Stimulated activated CD8-positive, alpha-beta memory T cell treated with anti-CD3 and anti-CD28 coated beads, Interleukin-2, amount 100 ng/mL, for 48 hours (primary cell): ENCODE measurements around the gene CRMP1.

ENCODE experiments used
- DNase-seq, 2 donors: peaks; one replicate each; pipeline ENCODE4 v3.0.0-alpha.2; 2020; ENCODE audit warnings: low read depth in 2 of 2

The CRMP1 gene

DNA sequence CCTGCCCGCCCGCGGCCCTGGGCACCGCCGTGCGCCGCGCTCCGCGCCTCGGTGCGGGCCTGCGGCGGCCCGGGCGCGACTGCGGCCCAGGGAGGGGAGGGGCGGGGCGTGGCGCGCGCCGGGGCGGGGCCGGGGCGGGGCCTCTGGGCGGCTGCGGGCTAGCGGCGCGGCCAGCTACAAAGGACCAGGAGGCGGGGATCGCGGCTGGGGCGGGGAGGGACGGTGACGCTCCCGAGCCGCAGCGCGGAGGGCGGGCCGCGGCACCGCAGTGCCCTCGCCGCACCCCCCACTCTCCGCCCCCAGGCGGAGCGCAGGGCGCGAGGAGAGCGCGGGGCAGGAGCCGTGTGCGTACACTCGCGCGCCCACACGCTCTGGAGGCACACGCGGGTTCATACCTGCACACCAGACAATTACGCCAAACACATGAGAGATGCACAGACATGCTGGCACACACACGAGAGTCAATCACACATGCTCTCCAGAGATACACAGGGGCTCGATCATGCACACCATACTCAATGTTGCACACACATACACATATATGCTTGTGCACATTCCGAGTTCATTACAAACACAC is at the start of gene CRMP1:
TSS of gene CRMP1 (minus strand) at position 83 of the 577 bp plus-strand sequence. CDS start 117 bp downstream, outside the sequence.
- DNase-seq, result no peak

GRCh38 chr4:5941601-5942000 is 48.7 kb upstream of the CRMP1 start:
- no peak for DNase-seq

DNA sequence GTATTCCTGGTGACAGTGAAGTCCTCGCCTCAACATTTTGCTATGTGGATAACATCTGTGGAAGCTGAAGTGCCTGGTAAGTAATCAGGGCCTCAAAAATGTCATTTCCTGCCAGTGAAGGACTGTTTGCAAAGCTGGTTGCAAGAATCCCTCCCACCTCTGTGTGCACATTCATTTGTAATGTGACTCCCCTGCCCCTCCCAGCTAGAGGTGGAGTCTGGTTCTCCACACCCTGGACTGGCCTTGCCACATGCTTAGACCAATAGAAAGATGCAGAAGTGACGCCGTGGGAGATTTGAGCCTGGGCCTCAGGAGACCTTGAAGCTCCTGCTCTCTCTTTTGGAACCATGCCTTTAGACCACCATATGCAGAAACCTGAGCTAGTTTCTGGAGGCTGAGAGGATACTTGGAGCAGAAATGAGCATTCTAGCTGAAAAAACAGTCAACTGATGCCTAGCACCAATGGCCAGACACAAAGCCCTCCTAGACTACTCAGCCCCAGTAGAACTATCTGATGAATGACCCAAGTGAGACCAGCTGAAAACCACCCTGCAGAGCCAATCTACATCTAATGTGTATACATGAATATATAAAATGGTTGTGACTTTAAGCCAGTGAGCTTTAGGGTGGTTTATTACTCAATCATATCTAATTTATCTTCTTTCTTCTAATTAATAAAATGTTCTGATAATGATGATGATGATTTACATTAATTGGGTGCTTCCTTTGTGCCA is 47.8 kb upstream of the CRMP1 start:
- DNase-seq, result no peak

GRCh38 chr4:5933996-5934831 is 41.3 kb upstream of the CRMP1 start:
- DNase-seq, result no peak

DNA sequence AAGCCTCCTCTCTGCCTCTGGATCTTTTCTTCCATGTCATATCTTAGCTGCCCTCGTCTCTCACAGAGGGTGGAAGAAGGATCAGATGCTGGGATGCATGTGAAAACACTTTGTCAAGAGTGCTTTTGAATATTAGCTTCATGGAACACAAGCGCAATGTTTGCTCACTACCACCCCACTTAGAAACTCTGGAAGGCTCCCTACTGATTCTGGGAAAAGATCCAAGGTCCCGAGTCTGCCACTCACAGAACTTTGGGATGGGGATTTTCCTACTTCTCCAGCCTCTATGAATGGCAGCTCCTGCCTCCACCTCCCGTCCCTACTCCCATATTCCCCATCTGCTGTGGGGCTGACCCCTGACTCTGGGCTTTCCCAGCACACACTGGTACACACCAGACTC is 40.2 kb upstream of the CRMP1 start:
- no peak for DNase-seq

DNA sequence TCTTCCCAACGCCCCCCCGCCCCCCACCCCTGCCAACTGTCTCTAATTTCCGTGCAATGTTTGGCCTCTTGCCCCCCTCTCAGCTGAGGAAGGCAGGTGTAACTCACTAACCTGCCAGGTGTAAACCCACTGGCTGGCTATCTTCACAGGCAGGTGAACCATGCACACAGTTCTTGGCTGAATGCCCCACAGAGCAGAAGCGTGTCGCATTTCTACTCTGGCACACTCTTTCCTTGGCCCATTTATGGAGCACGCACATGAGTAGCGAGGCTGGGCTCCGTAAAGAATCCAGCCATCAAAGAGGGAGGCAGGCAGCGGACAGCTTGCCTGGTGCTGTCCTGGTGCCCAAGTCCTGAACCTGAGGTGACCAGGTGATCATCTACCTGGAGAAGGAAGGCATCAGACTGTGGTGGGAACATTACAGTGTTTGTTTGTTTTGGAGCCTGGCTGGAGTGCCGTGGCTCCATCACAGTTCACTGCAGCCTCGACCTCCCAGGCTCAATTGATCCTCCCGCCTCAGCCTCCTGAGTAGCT is 39.2 kb upstream of the CRMP1 start:
- no peak for DNase-seq

DNA sequence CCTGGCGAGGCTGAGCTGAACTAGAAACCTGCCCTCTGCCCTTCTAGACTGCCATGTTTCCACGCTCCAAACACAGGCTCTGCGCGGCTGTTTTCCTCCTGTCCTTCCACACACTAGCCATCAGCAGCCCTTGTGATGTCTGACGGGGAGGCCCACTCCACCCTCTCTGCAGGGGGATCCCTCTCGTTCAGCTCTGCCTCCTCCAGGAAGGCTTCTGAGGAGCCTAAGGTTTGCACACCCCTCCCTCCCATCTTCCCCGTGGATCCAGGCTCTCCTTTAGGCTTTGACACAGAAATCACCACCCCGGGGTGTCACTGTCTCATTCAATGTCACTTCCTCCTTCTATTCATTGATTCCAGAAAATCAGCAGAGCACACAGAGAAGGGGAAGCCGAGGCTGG is 38.6 kb upstream of the CRMP1 start:
- no peak for DNase-seq

- DNase-seq, result no peak
Observed at GRCh38 chr4:5930876-5931275, 38.0 kb upstream of the CRMP1 start.

DNA sequence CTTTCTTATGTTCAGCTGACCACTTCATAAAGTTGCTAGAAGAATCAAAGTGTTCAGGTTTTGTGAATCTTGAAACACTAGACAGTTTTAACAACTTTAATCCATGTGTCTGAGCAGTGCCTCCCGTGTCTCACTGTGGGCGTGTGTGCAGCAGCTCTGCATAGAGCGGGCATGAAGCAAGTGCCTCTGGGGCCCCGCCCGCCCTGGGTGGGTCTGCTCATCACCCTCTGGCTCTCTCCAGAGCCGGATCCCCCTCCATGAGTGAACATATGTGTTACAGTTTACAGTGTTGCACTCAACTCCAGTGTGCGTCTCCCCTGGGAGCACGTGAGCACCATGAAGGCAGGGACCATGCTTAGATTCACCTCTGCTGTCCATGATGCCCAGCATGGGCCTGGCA is 37.6 kb upstream of the CRMP1 start:
- no peak for DNase-seq

- no peak for DNase-seq
Observed at GRCh38 chr4:5928844-5929420, 36.0 kb upstream of the CRMP1 start.

DNA sequence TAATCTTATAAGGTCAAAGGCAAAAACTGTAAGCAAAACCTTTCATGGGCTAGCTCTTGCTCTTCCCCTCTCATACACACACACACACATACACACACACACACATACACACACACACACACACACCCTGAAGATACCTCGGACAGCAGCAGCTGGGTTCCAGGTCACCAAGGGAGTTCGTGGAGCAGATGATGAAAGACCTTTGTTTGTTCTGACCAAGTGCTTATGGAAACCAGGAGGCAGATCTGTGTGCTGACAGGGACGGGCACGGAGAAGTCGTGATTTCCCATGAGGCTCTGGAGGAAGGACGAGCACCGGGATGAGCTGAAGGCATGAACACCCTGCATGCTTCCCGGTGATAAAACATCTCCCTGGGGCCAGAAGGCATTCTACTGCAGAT is 35.4 kb upstream of the CRMP1 start:
- DNase-seq, result no peak

- no peak for DNase-seq
Observed at GRCh38 chr4:5927747-5928146, 34.9 kb upstream of the CRMP1 start.

DNA sequence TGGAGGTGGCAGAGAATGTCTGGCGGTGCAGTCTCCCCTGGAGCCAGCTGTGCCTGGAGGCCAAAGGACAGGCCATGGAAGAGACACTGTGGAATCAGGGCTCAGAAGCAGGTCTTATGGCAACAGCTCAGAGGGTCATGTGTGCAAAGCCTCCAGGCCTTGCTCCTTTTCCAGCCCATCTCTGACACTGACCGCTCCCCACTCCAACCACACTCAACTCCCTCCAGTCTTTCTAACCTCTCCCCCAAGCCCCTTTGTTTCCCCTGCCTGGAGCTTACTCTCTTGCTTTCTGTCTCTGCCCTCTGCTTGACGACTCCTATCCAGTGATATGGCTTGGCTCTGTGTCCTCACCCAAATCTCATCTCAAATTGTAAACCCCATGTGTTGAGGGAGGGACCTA is 34.2 kb upstream of the CRMP1 start:
- DNase-seq, result no peak

DNA sequence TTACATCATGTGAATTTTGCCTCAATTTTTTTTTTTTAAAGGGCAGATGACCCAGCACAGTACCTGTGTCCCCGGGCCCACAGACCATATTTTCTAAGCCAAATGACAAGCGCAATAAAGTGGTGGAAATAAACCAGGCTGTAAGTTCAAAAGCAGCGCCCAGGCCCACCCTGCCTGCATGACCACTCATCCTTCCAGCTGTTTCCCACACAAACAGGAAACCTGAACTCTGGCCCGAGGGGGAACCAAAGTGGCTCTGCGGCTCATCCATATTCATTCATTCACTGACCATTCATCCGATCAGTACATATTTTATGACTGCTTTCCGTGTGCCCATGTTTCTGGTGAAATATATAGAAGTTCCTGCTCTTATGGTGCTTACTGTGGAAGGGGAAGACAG is 33.7 kb upstream of the CRMP1 start:
- DNase-seq, result no peak

GRCh38 chr4:5925419-5926200 is 32.7 kb upstream of the CRMP1 start:
- no peak for DNase-seq

GRCh38 chr4:5924461-5925125 is 31.7 kb upstream of the CRMP1 start:
- no peak for DNase-seq

GRCh38 chr4:5923376-5923775 is 30.5 kb upstream of the CRMP1 start:
- DNase-seq, result no peak

DNA sequence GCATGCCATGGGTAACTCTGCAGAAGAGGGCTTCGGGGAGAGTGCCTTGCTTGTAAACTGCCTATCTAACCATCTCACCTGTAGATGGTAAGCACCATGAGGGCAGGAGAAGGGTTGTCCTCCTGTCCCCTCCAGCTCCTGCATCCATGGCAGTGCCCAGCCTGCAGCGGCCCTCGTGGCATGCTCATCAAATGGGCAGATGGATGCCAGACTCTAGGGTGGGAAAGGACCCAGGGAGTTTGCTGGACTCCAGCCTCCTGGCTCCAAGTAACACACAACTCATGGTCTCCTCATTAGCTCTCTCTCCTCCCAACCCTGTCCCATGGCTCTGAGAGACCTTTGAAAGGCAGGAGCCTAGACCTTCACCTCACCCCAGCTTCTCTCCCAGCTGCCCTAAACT is 29.7 kb upstream of the CRMP1 start:
- no peak for DNase-seq

- no peak for DNase-seq
Observed at GRCh38 chr4:5921981-5922380, 29.1 kb upstream of the CRMP1 start.

DNA sequence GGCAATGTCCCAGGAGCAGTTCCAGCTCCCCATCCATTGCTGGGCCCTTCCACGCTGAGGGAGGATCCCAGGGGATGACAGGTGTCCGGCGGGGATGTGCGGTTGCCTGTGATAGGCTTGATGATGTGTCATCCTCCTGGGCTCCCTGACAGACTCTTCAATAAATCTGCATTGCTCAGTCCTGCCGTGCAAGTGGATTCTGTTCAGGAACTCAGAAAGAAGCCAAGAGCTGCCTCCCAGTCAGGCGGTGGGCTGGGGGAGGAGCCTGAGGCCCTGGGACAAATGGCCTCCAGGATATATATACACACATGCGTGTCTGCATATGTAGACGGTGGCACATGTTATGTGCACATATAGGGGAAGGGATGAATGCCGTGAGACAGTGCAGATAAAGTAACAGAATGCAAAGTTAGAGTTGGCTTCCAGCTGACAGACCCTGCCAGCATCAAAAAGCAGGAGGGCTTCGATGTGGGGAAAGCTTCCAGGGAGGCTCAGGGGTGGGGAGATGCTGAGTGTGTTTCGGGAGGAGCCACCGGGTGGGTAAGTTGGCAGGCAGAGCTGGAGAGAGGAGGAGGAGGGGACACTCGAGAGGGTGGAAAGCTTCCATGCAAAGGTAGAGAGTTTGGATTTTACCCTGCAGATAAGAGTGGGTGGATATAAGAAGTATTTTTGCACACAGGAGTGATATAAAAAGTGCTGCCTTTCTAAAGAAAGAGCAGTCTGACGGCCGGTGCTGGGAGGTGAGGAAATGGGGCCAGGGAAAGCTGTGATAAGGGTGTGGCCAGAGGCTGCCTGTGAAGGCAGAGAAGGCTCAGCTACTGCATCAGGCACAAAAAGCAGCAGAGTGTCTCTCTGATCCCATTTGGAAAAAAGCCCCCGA is 28.5 kb upstream of the CRMP1 start:
- DNase-seq, result no peak
